Lung (tissue), 12 donors: Measurements from ENCODE around the gene CCDC178. TPM values are rescaled to one million over a fixed set of nuclear protein-coding genes. Genes with fewer than 3 reads are reported as not detected.
A peak's percentile ranks its signal among the peaks of the same experiment; 100 is the strongest.

Experiments used
- ATAC-seq: fragments of 200-7000 bp; cut with Tn5 transposase; one replicate; pipeline ENCODE4 v1.9.1; 2020; ENCODE audit warnings: moderate number of reproducible peaks; ENCODE audit not compliant: insufficient read depth, low FRiP score
- DNase-seq, 3 donors: peaks; one replicate each; pipeline ENCODE4 v3.0.0-alpha.2; 2013 to 2017
- H3K27ac ChIP-seq, 2 donors: one replicate each; pipeline ENCODE4 v1.5.1; 2013; ENCODE audit warnings: mild to moderate bottlenecking in 2 of 2, moderate library complexity in 2 of 2, control low read depth in 1 of 2, inconsistent platforms in 1 of 2, low read depth in 1 of 2, low read length in 1 of 2
- H3K27me3 ChIP-seq, 3 donors: one replicate each; pipeline ENCODE4 v1.5.1; 2013; ENCODE audit warnings: low read length in 2 of 3; ENCODE audit not compliant: control insufficient read depth in 3 of 3, insufficient read depth in 3 of 3
- H3K36me3 ChIP-seq, 4 donors: one replicate each; pipeline ENCODE4 v1.5.1; 2013; ENCODE audit warnings: low read length in 4 of 4, mild to moderate bottlenecking in 1 of 4, moderate library complexity in 1 of 4; ENCODE audit not compliant: control insufficient read depth in 4 of 4, insufficient read depth in 4 of 4
- H3K4me1 ChIP-seq, 5 donors: one replicate each; pipeline ENCODE4 v1.5.1; 2013; ENCODE audit warnings: low read length in 5 of 5, mild to moderate bottlenecking in 2 of 5, moderate library complexity in 1 of 5; ENCODE audit not compliant: control insufficient read depth in 5 of 5, insufficient read depth in 5 of 5
- H3K4me3 ChIP-seq: one replicate; pipeline ENCODE4 v1.5.1; 2013; ENCODE audit warnings: mild to moderate bottlenecking, control low read depth, moderate library complexity
- H3K9ac ChIP-seq, 2 donors: one replicate each; pipeline ENCODE4 v1.5.1; 2013; ENCODE audit warnings: low read length in 2 of 2, control low read depth in 1 of 2; ENCODE audit not compliant: insufficient read depth in 1 of 2
- H3K9me3 ChIP-seq, 4 donors: one replicate each; pipeline ENCODE4 v1.5.1; 2013; ENCODE audit warnings: low read length in 3 of 4, mild to moderate bottlenecking in 1 of 4, moderate library complexity in 1 of 4; ENCODE audit not compliant: control insufficient read depth in 4 of 4, insufficient read depth in 3 of 4
- CTCF ChIP-seq: IDR thresholded peaks from 2 replicates; pipeline ENCODE4 v1.5.1; 2012; ENCODE audit warnings: mild to moderate bottlenecking; ENCODE audit errors: control extremely low read depth, extremely low read depth
- WGBS, 2 donors: extraction: QIAGEN DNeasy Blood & Tissue Kit; methylation state at CpG; one replicate each; pipeline ENCODE4 v1.1.7; 2013; 5-methylcytosine and 5-hydroxymethylcytosine counted together
- polyA plus RNA-seq, 2 donors: library from polyadenylated mRNA; stranded (reverse); fragments of 200-250 nt; gene quantifications; one replicate each; pipeline ENCODE4 v1.2.1, GENCODE V29; 2013
- total RNA-seq, 2 donors: library from RNA; depleted of rRNA in 1 of 2; stranded (reverse); fragments of >200 nt in 1 of 2; gene quantifications; one replicate each; pipeline ENCODE4 v1.2.1, GENCODE V29; 2014 to 2021
- donor health status: control.
- donor health status: control.
- donor health status: Bipolar disorder and iron deficiency.
- donor health status: healthy.
- donor health status: DM: yes; HTN: yes; CAD: no.

CCDC178 gene
- total and polyA plus RNA-seq, 4 donors = 0.08 to 1.1 (median 0.77) TPM

- Histone ChIP-seq H3K27me3 (no peaks in the 10 kb centered on the region), H3K27ac (no peak overlapping the region), H3K9me3 (peaks cover 0 to 4% (median 0%) of the 10 kb centered on the region in 4 donors), H3K9ac (no peak overlapping the region), H3K4me1 (no peaks in the 10 kb centered on the region), H3K4me3 (no peak overlapping the region), H3K36me3 (no peaks in the 10 kb centered on the region)
- peak in 1 of 3 donors; percentile 20 for DNase-seq
- WGBS, 2 donors = 67 to 80% methylated on average over 3 of the region's 3 CpGs
- no peak for ATAC-seq
- no peak for TF ChIP-seq CTCF
Observed at GRCh38 chr18:32891797-32892196, 548.7 kb downstream of the CCDC178 start.

GRCh38 chr18:32891130-32891529 is 549.4 kb downstream of the CCDC178 start:
- DNase-seq = no peak
- no peak for ATAC-seq
- Histone ChIP-seq H3K9ac (no peak overlapping the region), H3K4me3 (no peak overlapping the region), H3K4me1 (no peaks in the 10 kb centered on the region), H3K27me3 (no peaks in the 10 kb centered on the region), H3K9me3 (peaks cover 0 to 4% (median 0%) of the 10 kb centered on the region in 4 donors), H3K27ac (no peak overlapping the region), H3K36me3 (no peaks in the 10 kb centered on the region)
- TF ChIP-seq CTCF = no peak
- 82 to 86% methylated on average over 2 of the region's 2 CpGs for WGBS, 2 donors

- ATAC-seq (no peak), DNase-seq (no peak)
- H3K36me3 ChIP-seq = no peaks in the 10 kb centered on the region
Observed at GRCh38 chr18:32889615-32890593, 550.6 kb downstream of the CCDC178 start.

More at GRCh38 chr18:32889615-32890593, 550.6 kb downstream of the CCDC178 start:
- Histone ChIP-seq H3K27me3 (no peaks in the 10 kb centered on the region), H3K4me1 (no peaks in the 10 kb centered on the region), H3K9me3 (peaks cover 0 to 4% (median 0%) of the 10 kb centered on the region in 4 donors), H3K27ac (no peak overlapping the region), H3K4me3 (no peak overlapping the region), H3K9ac (no peak overlapping the region)
- 89 to 92% methylated on average over 8 of the region's 8 CpGs for WGBS, 2 donors
- no peak for TF ChIP-seq CTCF
